Uterus (tissue), 4 donors: ENCODE results near the gene ZNF81. TPM values are rescaled to one million over a fixed set of nuclear protein-coding genes. Genes with fewer than 3 reads are reported as not detected.

Source experiments
- DNase-seq, 2 donors: peaks; one replicate each; pipeline ENCODE4 v3.0.0-alpha.2; 2019 to 2020
- H3K27ac ChIP-seq, 2 donors: fragments of 200-600 bp; sonication (generic); 1 replicate in 1 of 2; 2 replicates in 1 of 2; pipeline ENCODE4 v1.5.1; 2016 to 2018
- H3K27me3 ChIP-seq, 2 donors: fragments of 200-600 bp; sonication (generic); one replicate each; pipeline ENCODE4 v1.5.1; 2018 to 2019; ENCODE audit warnings: control low read depth in 1 of 2
- H3K36me3 ChIP-seq, 2 donors: fragments of 200-600 bp; sonication (generic); one replicate each; pipeline ENCODE4 v1.5.1; 2019; ENCODE audit warnings: control low read depth in 1 of 2
- H3K4me1 ChIP-seq, 2 donors: fragments of 200-600 bp; sonication (generic); one replicate each; pipeline ENCODE4 v1.5.1; 2018 to 2019; ENCODE audit warnings: control low read depth in 1 of 2
- H3K4me3 ChIP-seq, 2 donors: fragments of 200-600 bp; sonication (generic); 1 replicate in 1 of 2; 2 replicates in 1 of 2; pipeline ENCODE4 v1.5.1; 2018 to 2019; ENCODE audit warnings: mild to moderate bottlenecking in 1 of 2
- H3K9me3 ChIP-seq, 2 donors: fragments of 200-600 bp; sonication (generic); one replicate each; pipeline ENCODE4 v1.5.1; 2019; ENCODE audit warnings: control low read depth in 1 of 2
- CTCF ChIP-seq, 4 experiments: fragments of 200-600 bp in 2 of 4; fragments of 450-650 bp in 2 of 4; sonication (generic) in 2 of 4; IDR thresholded peaks; one replicate each; pipeline ENCODE4 v1.5.1; 2016 to 2019; ENCODE audit warnings: antibody characterized with exemption in 4 of 4, mild to moderate bottlenecking in 2 of 4, moderate library complexity in 1 of 4
- POLR2A ChIP-seq, 2 donors: fragments of 450-650 bp; IDR thresholded peaks; one replicate each; pipeline ENCODE4 v1.6.1; 2016; ENCODE audit warnings: antibody characterized with exemption in 2 of 2, mild to moderate bottlenecking in 1 of 2, moderate library complexity in 1 of 2
- intact Hi-C: fragments of 100-400 bp; cut with DNase I; formaldehyde crosslinking; loops from one replicate; pipeline ENCODE4 v1.15.1; 2023; ENCODE audit warnings: low total_unique reads
- total RNA-seq, 4 donors: library from RNA; depleted of rRNA in 3 of 4; stranded (reverse); fragments of >200 nt in 3 of 4; gene quantifications; one replicate each; pipeline versions ENCODE4 v1.1.0 to v1.2.4, GENCODE V29; 2014 to 2023
- donor health status: DM: yes; HTN: yes; CAD: no.

Gene ZNF81
- total RNA-seq, 4 donors from 2014 or later, result 2.6 to 26.6 (median 9.4) TPM

GRCh38 chrX:47814851-47815250 lies 21.9 kb upstream of the ZNF81 start:
- intact Hi-C loops, result no loop called here
- Histone ChIP-seq H3K9me3 (no peaks in the 10 kb centered on the region), H3K36me3 (no peaks in the 10 kb centered on the region), H3K27me3 (no peaks in the 10 kb centered on the region), H3K4me3 (no peak overlapping the region), H3K4me1 (no peaks in the 10 kb centered on the region), H3K27ac (no peak overlapping the region)
- TF ChIP-seq CTCF (IDR thresholded peaks at IDR 0.05) (no peak), POLR2A (IDR thresholded peaks at IDR 0.05) (no peak)
- no peak for DNase-seq

DNA sequence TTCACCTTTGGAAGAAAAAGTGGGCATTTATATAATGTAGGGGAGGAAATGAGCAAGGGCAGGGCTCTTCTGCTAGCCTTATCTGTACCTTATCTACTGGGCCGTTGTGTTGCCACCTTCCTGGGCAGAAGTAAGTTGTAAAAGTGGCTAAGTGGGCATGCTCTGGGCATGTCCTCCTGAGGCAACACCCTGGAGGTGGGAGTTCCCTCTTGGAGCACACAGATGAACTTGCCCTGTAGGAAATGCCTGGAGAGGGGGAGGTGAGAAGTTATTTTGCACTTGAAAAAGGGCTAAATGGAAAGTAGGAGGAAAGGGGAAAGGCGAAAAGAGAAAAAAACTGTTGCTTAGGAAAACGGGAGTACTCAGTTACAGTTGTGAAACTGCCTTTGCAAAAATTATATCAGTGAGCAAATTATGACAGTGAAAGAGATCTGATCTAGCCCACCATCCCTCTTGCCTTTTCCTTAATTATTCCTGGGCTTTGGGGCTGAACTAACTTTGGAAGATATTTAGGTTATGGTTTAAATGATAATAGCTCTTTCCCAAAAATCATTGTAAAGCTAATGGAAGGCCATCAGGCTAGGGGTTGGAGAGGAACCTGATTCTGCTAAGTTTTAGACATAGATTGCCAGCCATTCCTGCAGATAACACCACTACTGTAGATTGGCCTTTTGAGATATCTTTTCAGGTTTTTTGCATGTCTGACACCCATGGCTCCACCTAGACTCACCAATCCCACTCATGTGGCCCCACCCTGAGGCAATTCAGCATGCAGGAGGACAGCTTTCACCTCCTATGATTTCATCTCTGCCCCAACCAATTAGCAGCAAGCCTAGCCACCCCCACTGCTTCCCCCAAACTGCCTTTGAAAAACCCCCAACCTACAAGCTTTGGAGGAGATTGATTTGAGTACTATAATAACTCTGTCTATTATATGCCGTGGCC lies 20.5 kb upstream of the ZNF81 start:
- Histone ChIP-seq H3K27ac (no peak overlapping the region), H3K9me3 (no peaks in the 10 kb centered on the region), H3K4me1 (no peaks in the 10 kb centered on the region), H3K27me3 (no peaks in the 10 kb centered on the region), H3K36me3 (no peaks in the 10 kb centered on the region), H3K4me3 (no peak overlapping the region)
- intact Hi-C loops, result no loop called here
- TF ChIP-seq POLR2A (IDR thresholded peaks at IDR 0.05) (no peak), CTCF (IDR thresholded peaks at IDR 0.05) (no peak)
- no peak for DNase-seq

GRCh38 chrX:47817421-47817820 lies 19.3 kb upstream of the ZNF81 start:
- Histone ChIP-seq H3K27me3 (peaks cover 0 to 7% of the 10 kb centered on the region in 2 donors), H3K27ac (no peak overlapping the region), H3K4me1 (no peaks in the 10 kb centered on the region), H3K9me3 (no peaks in the 10 kb centered on the region), H3K4me3 (no peak overlapping the region), H3K36me3 (no peaks in the 10 kb centered on the region)
- intact Hi-C loops, result no loop called here
- no peak for TF ChIP-seq CTCF (IDR thresholded peaks at IDR 0.05)
- TF ChIP-seq POLR2A (IDR thresholded peaks at IDR 0.05), result no peak
- DNase-seq, result no peak

- Histone ChIP-seq H3K4me3 (no peak overlapping the region), H3K36me3 (no peaks in the 10 kb centered on the region), H3K27ac (no peak overlapping the region), H3K27me3 (peaks cover 0 to 7% of the 10 kb centered on the region in 2 donors), H3K9me3 (no peaks in the 10 kb centered on the region), H3K4me1 (no peaks in the 10 kb centered on the region)
- DNase-seq, result no peak
- no peak for TF ChIP-seq POLR2A (IDR thresholded peaks at IDR 0.05)
- no peak for TF ChIP-seq CTCF (IDR thresholded peaks at IDR 0.05)
- intact Hi-C loops, result no loop called here
These were observed 18.8 kb upstream of the ZNF81 start for GRCh38 chrX:47817897-47818296.

DNA sequence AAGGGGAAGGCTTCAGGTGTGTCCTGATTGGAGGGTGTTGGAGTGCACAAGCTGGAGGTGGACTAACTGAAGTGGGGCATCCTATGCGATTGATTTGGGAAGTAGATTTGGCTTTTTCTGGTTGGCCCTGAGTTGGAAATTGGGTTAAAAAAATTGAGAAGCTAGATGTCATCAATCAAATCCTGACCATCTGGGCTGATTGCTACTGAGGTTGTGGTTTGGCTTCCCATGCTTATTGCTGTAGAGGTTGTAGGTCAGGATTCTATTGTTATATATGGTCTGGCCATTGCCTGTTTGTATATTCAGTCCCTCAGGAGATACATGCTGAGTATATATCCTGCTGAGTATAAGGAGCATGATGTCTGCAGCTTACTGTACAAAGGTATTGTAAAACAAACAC lies 7.7 kb upstream of the ZNF81 start:
- H3K4me3 ChIP-seq, result no peak overlapping the region
- intact Hi-C loops, result no loop called here
- TF ChIP-seq CTCF (IDR thresholded peaks at IDR 0.05) (no peak), POLR2A (IDR thresholded peaks at IDR 0.05) (no peak)
- DNase-seq, result no peak
- H3K27me3 ChIP-seq, result no peaks in the 10 kb centered on the region
- H3K9me3 ChIP-seq, result no peaks in the 10 kb centered on the region
- H3K4me1 ChIP-seq, result no peaks in the 10 kb centered on the region
- no peaks in the 10 kb centered on the region for H3K36me3 ChIP-seq
- no peak overlapping the region for H3K27ac ChIP-seq
